K562 (cell line): ENCODE data around the gene FKBP2. TPM values are rescaled to one million over a fixed set of nuclear protein-coding genes. Genes with fewer than 3 reads are reported as not detected.

Source experiments
- ATAC-seq: fragments of 200-7000 bp; cut with Tn5 transposase; 3 replicates; pipeline ENCODE4 v1.9.1; 2020; ENCODE audit warnings: moderate library complexity
- BruUV-seq: library from RNA; stranded (reverse); fragments of 400-500 nt; replicated peaks from 2 replicates; lab custom pipeline; 2021; lab: Mats Ljungman, UMichigan
- CTCF ChIA-PET: fragments of 300-600 bp; formaldehyde crosslinking; extraction: SDS; loops from one replicate; lab custom pipeline; 2021; ENCODE audit warnings: low intra/inter-chr PET ratio; lab: Yijun Ruan, JAX
- POLR2A ChIA-PET: fragments of 300-600, 350-650 bp; sonication (Branson Sonifier 250); formaldehyde crosslinking; extraction: SDS; loops from one replicate; lab custom pipeline; 2021; ENCODE audit warnings: antibody characterized with exemption, inconsistent platforms; lab: Yijun Ruan, JAX
- DNase-seq, 4 experiments: peaks; one replicate each; pipeline versions ENCODE4 v3.0.0 to v3.0.0-alpha.2; 2011 to 2018; ENCODE audit warnings: low spot score in 3 of 4, mixed read lengths in 3 of 4; ENCODE audit errors: extremely low read depth in 1 of 4
- FAIRE-seq: peaks from 2 replicates; lab custom pipeline; 2011; peaks lifted over from hg19 to GRCh38; lab: Jason Lieb, UNC
- H2AFZ ChIP-seq: 2 replicates; pipeline ENCODE4 v1.6.0; 2011; ENCODE audit warnings: low read depth, low read length, control low read depth, inconsistent platforms
- H3K27ac ChIP-seq: fragments of 200-600 bp; 3 replicates; pipeline ENCODE4 v1.8.0; 2011; ENCODE audit warnings: low read depth, mild to moderate bottlenecking, control low read depth, inconsistent platforms, low read length, moderate library complexity, mixed read lengths; ENCODE audit errors: extremely low read depth
- H3K27me3 ChIP-seq, 2 experiments: fragments of 300-600 bp in 1 of 2; 2 replicates in 1 of 2; 3 replicates in 1 of 2; pipeline versions ENCODE4 v1.6.0 to v1.8.0; 2011; ENCODE audit warnings: inconsistent platforms in 2 of 2, low read length in 2 of 2, mild to moderate bottlenecking in 1 of 2, mixed read lengths in 1 of 2, moderate library complexity in 1 of 2; ENCODE audit not compliant: control insufficient read depth in 2 of 2, insufficient read depth in 2 of 2
- H3K36me3 ChIP-seq: fragments of 300-600 bp; 3 replicates; pipeline ENCODE4 v1.8.0; 2011; ENCODE audit warnings: mild to moderate bottlenecking, low read length, inconsistent platforms; ENCODE audit not compliant: control insufficient read depth, insufficient read depth
- H3K4me1 ChIP-seq, 2 experiments: fragments of 200-600 bp in 1 of 2; replicated peaks in 1 of 2; 2 replicates in 1 of 2; 3 replicates in 1 of 2; pipeline versions ENCODE4 v1.5.1 to v1.8.0; 2011; ENCODE audit warnings: inconsistent platforms in 2 of 2, low read length in 2 of 2, mild to moderate bottlenecking in 1 of 2, mixed read lengths in 1 of 2, moderate library complexity in 1 of 2; ENCODE audit not compliant: control insufficient read depth in 2 of 2, insufficient read depth in 2 of 2
- H3K4me2 ChIP-seq: 2 replicates; pipeline ENCODE4 v1.6.1; 2011; ENCODE audit warnings: low read length, control low read depth, inconsistent platforms, mixed read lengths; ENCODE audit not compliant: insufficient read depth
- H3K4me3 ChIP-seq: fragments of 200-600 bp; sonication (generic), shearing (Covaris generic); 2 replicates; pipeline ENCODE4 v1.5.1; 2016; ENCODE audit warnings: control low read depth, inconsistent platforms
- H3K79me2 ChIP-seq: fragments of 200-600 bp; 3 replicates; pipeline ENCODE4 v1.8.0; 2011; ENCODE audit warnings: low read length, inconsistent platforms; ENCODE audit not compliant: control insufficient read depth, insufficient read depth
- H3K9ac ChIP-seq, 2 experiments: 2 replicates each; pipeline versions ENCODE4 v1.6.0 to v1.6.1; 2011; ENCODE audit warnings: low read depth in 2 of 2, low read length in 2 of 2, control low read depth in 1 of 2, inconsistent platforms in 1 of 2, mild to moderate bottlenecking in 1 of 2, mixed read lengths in 1 of 2; ENCODE audit not compliant: insufficient read depth in 1 of 2
- H3K9me1 ChIP-seq: one replicate; pipeline ENCODE4 v1.6.0; 2011; ENCODE audit warnings: inconsistent platforms, mild to moderate bottlenecking, low read length, moderate library complexity; ENCODE audit not compliant: control insufficient read depth, insufficient read depth
- H3K9me3 ChIP-seq: replicated peaks from 2 replicates; pipeline ENCODE4 v1.5.1; 2011; ENCODE audit warnings: low read depth, low read length, inconsistent platforms; ENCODE audit not compliant: control insufficient read depth, insufficient read depth
- H4K20me1 ChIP-seq: replicated peaks from 2 replicates; pipeline ENCODE4 v1.6.1; 2011; ENCODE audit warnings: low read length, inconsistent platforms, mixed read lengths; ENCODE audit not compliant: control insufficient read depth, insufficient read depth
- KLF13 ChIP-seq: fragments of 450-650 bp; IDR thresholded peaks from 2 replicates; pipeline ENCODE4 v1.6.1; 2016; ENCODE audit warnings: missing genetic modification characterization, low read depth, mild to moderate bottlenecking, missing compliant biosample characterization, moderate library complexity, borderline replicate concordance
- MYBL2 ChIP-seq, 2 experiments: fragments of 450-650 bp in 1 of 2; sonication (generic) in 1 of 2; formaldehyde crosslinking in 1 of 2; IDR thresholded peaks; 2 replicates each; pipeline versions ENCODE4 v1.6.1 to v1.8.1; 2017 to 2022; ENCODE audit warnings: borderline replicate concordance in 1 of 2, inconsistent platforms in 1 of 2, low read depth in 1 of 2, mild to moderate bottlenecking in 1 of 2, missing genetic modification reagents in 1 of 2, moderate library complexity in 1 of 2
- TEAD2 ChIP-seq: fragments of 450-650 bp; IDR thresholded peaks from 2 replicates; pipeline ENCODE4 v1.6.1; 2016; ENCODE audit warnings: missing genetic modification characterization, control low read depth, missing compliant biosample characterization
- YBX1 ChIP-seq: fragments of 450-650 bp; IDR thresholded peaks from 2 replicates; pipeline ENCODE4 v1.7.1; 2016; ENCODE audit warnings: mild to moderate bottlenecking
- ZNF24 ChIP-seq: fragments of 450-650 bp; IDR thresholded peaks from 2 replicates; pipeline ENCODE4 v1.6.1; 2016
- WGBS: fragments of 100-300 bp; shearing (Covaris generic); methylation state at CpG from one replicate; pipeline ENCODE4 v1.1.6; 2016; ENCODE audit warnings: low coverage, mixed read lengths; ENCODE audit not compliant: insufficient coverage; ENCODE audit errors: missing lambda C conversion rate; 5-methylcytosine and 5-hydroxymethylcytosine counted together
- in situ Hi-C: fragments of 300-500 bp; cut with MboI; formaldehyde crosslinking; loops from 4 replicates; pipeline ENCODE4 v1.15.0; 2018; ENCODE audit warnings: inconsistent platforms, mixed read lengths
- intact Hi-C: fragments of 100-400 bp; cut with micrococcal nuclease; formaldehyde crosslinking; loops from 2 replicates; pipeline ENCODE4 v1.14.2; 2022
- polyA plus RNA-seq, 8 experiments: library from polyadenylated mRNA; depleted of rRNA in 4 of 8; stranded (reverse) in 5 of 8; unstranded in 3 of 8; fragments of >200 nt; fragmentation: Nextera tagmentation in 2 of 8; fragmentation: Illumina TruSeq in 1 of 8; extraction: Ambion mirVana in 2 of 8; extraction: Trizol in 1 of 8; gene quantifications; 2 replicates each; pipeline versions ENCODE4 v1.2.1 to v1.2.3, GENCODE V29; 2011 to 2014; ENCODE audit warnings: inconsistent platforms in 1 of 8, missing spikeins in 1 of 8
- total RNA-seq, 7 experiments: library from RNA; depleted of rRNA in 6 of 7; stranded (reverse); fragments of >200 nt in 6 of 7; fragmentation: Illumina TruSeq in 2 of 7; extraction: Trizol in 2 of 7; gene quantifications; 2 replicates each; pipeline versions ENCODE4 v1.2.1 to v1.2.3, GENCODE V29; 2011 to 2021; ENCODE audit warnings: low replicate concordance in 1 of 7
- TF ChIP-seq, protein P1 (sequence below): fragments of 450-650 bp; IDR thresholded peaks from 2 replicates; pipeline ENCODE4 v1.6.1; 2017; ENCODE audit warnings: mild to moderate bottlenecking, moderate library complexity

Gene FKBP2
- total and polyA plus RNA-seq, 9 of the 15 experiments (the other 6 are each of a cell fraction or from before 2014, with no cell fraction given) = 3.5 to 151 (median 58.1) TPM

DNA sequence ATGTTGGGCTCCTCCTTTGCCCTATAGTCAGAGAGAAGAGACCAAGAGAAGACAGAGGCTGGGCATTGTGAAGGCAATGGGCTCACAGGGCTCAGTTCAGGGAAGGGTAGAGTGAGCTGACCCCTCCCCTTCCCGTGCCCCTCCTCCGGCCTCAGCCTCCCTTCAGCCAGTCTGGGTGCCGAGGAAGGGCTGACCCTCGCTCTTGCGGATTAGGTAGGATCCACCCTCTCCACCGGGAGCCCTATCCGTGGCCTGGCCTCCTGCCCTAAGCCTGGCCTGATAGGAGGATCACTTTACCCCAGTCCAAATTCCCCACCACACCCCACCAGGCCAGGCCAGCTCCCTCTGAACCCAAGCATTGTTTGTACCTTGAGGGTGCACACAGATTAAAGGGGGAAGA is 7.7 kb downstream of the FKBP2 start:
- TF ChIP-seq TEAD2 (tag) (no peak), MYBL2 (IDR thresholded peaks at IDR 0.05; ENCODE audit: low read depth) (no peak), MYBL2 (CRISPR knock-in tag; IDR thresholded peaks at IDR 0.05; ENCODE audit: borderline replicate concordance) (no peak), YBX1 (no peak), ZNF24 (no peak), KLF13 (tag) (no peak)
- TF ChIP-seq, protein P1, sequence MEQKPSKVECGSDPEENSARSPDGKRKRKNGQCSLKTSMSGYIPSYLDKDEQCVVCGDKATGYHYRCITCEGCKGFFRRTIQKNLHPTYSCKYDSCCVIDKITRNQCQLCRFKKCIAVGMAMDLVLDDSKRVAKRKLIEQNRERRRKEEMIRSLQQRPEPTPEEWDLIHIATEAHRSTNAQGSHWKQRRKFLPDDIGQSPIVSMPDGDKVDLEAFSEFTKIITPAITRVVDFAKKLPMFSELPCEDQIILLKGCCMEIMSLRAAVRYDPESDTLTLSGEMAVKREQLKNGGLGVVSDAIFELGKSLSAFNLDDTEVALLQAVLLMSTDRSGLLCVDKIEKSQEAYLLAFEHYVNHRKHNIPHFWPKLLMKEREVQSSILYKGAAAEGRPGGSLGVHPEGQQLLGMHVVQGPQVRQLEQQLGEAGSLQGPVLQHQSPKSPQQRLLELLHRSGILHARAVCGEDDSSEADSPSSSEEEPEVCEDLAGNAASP = no peak
- POLR2A ChIA-PET = interaction anchor here (0.6 to 7.8 kb wide), 5 partner anchors 8 to 237 kb away, joined by 3 to 58 read pairs (median 4); no protein-coding TSS in a partner anchor
- Histone ChIP-seq H3K9me1 (no peaks in the 10 kb centered on the region), H3K27ac (peak overlapping the region; percentile 38; the same call in 1 of the 3 replicates), H3K4me2 (no peak overlapping the region; the same call in 1 of the 2 replicates), H2AFZ (peak overlapping the region; percentile 71; the same call in 1 of the 2 replicates), H3K4me3 (no peak overlapping the region), H3K79me2 (peaks cover 50% of the 10 kb centered on the region), H3K9me3 (no peaks in the 10 kb centered on the region), H3K9ac (peak overlapping the region; percentile 80 to 95; a peak in 3 of 4 replicates), H4K20me1 (peaks cover 7% of the 10 kb centered on the region), H3K4me1 (peaks cover 36 to 92% of the 10 kb centered on the region in 2 experiments), H3K36me3 (peaks cover 32% of the 10 kb centered on the region), H3K27me3 (no peaks in the 10 kb centered on the region)
- CTCF ChIA-PET = no interaction called here
- ATAC-seq (no peak), FAIRE-seq (no peak), DNase-seq (peak in 2 of 4 experiments; percentile 31 to 43)
- in situ Hi-C loops (no loop called here), intact Hi-C loops (loop anchor here (10.0 kb wide), 1 partner anchor 56 kb away; the partner anchor contains the start of genes CATSPERZ and ESRRA)
- BruUV-seq = no TSS peak
- 23% methylated on average over 5 of the region's 7 CpGs for WGBS
